Measurements from ENCODE around the gene CCK. TPM values are rescaled to one million over a fixed set of nuclear protein-coding genes. Genes with fewer than 3 reads are reported as not detected.

CCK gene
- total and polyA plus RNA-seq, 2 experiments from 2014 or later, result 3.1 to 4.2 TPM

GRCh38 chr3:42216931-42217333 is 49.1 kb downstream of the CCK start:
- Mint-ChIP-seq H3K4me3 (no peak overlapping the region), H3K4me1 (peaks cover 19% of the 10 kb centered on the region), H3K9me3 (no peaks in the 10 kb centered on the region), H3K27ac (peak overlapping the region; percentile 47; the same call in 1 of the 2 replicates), H3K36me3 (ENCODE audit: low read depth) (peaks cover 6% of the 10 kb centered on the region; the same call in 2 of the 3 replicates), H3K27me3 (ENCODE audit: insufficient read depth, low read depth, poor library complexity) (peaks cover 3% of the 10 kb centered on the region)
- Histone ChIP-seq H3K27ac (ENCODE audit: low read depth) (no peak overlapping the region), H3K4me2 (no peak overlapping the region), H3K4me1 (ENCODE audit: insufficient read depth) (no peaks in the 10 kb centered on the region), H2AFZ (no peak overlapping the region), H4K20me1 (replicated peaks; ENCODE audit: insufficient read depth) (peaks cover 2% of the 10 kb centered on the region; the same call in 1 of the 2 replicates), H3K9me2 (ENCODE audit: insufficient read depth) (no peaks in the 10 kb centered on the region), H3K36me3 (ENCODE audit: insufficient read depth) (no peaks in the 10 kb centered on the region), H3F3A (replicated peaks; ENCODE audit: low read depth) (no peaks in the 10 kb centered on the region), H3K27me3 (ENCODE audit: insufficient read depth) (no peaks in the 10 kb centered on the region), H3K4me3 (no peak overlapping the region), H3K79me2 (replicated peaks; ENCODE audit: insufficient read depth) (no peaks in the 10 kb centered on the region)
- ATAC-seq, result no peak
- TF ChIP-seq EZH2 (IDR thresholded peaks at IDR 0.05; ENCODE audit: low read depth, unreplicated experiment) (no peak), ETS1 (IDR thresholded peaks at IDR 0.05) (no peak), ZNF114 (CRISPR knock-in tag; IDR thresholded peaks at IDR 0.05) (no peak), STAT1 (IDR thresholded peaks at IDR 0.05; ENCODE audit: unreplicated experiment) (no peak), REST (IDR thresholded peaks at IDR 0.05; ENCODE audit: unreplicated experiment) (no peak), CREB1 (CRISPR knock-in tag; IDR thresholded peaks at IDR 0.05; ENCODE audit: low read depth) (no peak), JUNB (IDR thresholded peaks at IDR 0.05; ENCODE audit: unreplicated experiment) (no peak), POLR2AphosphoS5 (IDR thresholded peaks at IDR 0.05; ENCODE audit: low read depth) (no peak), EZH2phosphoT487 (IDR thresholded peaks at IDR 0.05; ENCODE audit: unreplicated experiment) (no peak), CTCF (conservative IDR thresholded peaks at IDR 0.05; ENCODE audit: low read depth in 2 of 2) (no peak), NANOG (IDR thresholded peaks at IDR 0.05; ENCODE audit: borderline replicate concordance) (no peak), ZNF331 (CRISPR knock-in tag; IDR thresholded peaks at IDR 0.05; ENCODE audit: low read depth) (no peak)
- TF ChIP-seq, protein P1, sequence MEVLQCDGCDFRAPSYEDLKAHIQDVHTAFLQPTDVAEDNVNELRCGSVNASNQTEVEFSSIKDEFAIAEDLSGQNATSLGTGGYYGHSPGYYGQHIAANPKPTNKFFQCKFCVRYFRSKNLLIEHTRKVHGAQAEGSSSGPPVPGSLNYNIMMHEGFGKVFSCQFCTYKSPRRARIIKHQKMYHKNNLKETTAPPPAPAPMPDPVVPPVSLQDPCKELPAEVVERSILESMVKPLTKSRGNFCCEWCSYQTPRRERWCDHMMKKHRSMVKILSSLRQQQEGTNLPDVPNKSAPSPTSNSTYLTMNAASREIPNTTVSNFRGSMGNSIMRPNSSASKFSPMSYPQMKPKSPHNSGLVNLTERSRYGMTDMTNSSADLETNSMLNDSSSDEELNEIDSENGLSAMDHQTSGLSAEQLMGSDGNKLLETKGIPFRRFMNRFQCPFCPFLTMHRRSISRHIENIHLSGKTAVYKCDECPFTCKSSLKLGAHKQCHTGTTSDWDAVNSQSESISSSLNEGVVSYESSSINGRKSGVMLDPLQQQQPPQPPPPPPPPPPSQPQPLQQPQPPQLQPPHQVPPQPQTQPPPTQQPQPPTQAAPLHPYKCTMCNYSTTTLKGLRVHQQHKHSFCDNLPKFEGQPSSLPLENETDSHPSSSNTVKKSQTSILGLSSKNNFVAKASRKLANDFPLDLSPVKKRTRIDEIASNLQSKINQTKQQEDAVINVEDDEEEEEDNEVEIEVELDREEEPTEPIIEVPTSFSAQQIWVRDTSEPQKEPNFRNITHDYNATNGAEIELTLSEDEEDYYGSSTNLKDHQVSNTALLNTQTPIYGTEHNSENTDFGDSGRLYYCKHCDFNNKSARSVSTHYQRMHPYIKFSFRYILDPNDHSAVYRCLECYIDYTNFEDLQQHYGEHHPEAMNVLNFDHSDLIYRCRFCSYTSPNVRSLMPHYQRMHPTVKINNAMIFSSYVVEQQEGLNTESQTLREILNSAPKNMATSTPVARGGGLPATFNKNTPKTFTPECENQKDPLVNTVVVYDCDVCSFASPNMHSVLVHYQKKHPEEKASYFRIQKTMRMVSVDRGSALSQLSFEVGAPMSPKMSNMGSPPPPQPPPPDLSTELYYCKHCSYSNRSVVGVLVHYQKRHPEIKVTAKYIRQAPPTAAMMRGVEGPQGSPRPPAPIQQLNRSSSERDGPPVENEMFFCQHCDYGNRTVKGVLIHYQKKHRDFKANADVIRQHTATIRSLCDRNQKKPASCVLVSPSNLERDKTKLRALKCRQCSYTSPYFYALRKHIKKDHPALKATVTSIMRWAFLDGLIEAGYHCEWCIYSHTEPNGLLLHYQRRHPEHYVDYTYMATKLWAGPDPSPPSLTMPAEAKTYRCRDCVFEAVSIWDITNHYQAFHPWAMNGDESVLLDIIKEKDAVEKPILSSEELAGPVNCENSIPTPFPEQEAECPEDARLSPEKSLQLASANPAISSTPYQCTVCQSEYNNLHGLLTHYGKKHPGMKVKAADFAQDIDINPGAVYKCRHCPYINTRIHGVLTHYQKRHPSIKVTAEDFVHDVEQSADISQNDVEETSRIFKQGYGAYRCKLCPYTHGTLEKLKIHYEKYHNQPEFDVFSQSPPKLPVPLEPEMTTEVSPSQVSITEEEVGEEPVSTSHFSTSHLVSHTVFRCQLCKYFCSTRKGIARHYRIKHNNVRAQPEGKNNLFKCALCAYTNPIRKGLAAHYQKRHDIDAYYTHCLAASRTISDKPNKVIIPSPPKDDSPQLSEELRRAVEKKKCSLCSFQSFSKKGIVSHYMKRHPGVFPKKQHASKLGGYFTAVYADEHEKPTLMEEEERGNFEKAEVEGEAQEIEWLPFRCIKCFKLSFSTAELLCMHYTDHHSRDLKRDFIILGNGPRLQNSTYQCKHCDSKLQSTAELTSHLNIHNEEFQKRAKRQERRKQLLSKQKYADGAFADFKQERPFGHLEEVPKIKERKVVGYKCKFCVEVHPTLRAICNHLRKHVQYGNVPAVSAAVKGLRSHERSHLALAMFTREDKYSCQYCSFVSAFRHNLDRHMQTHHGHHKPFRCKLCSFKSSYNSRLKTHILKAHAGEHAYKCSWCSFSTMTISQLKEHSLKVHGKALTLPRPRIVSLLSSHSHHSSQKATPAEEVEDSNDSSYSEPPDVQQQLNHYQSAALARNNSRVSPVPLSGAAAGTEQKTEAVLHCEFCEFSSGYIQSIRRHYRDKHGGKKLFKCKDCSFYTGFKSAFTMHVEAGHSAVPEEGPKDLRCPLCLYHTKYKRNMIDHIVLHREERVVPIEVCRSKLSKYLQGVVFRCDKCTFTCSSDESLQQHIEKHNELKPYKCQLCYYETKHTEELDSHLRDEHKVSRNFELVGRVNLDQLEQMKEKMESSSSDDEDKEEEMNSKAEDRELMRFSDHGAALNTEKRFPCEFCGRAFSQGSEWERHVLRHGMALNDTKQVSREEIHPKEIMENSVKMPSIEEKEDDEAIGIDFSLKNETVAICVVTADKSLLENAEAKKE (CRISPR knock-in tag; IDR thresholded peaks at IDR 0.05), result no peak
- no peak for DNase-seq (ENCODE audit: low spot score)

Measured in GM23338 (cell line).